ENCODE results near the gene IPO4. TPM values are rescaled to one million over a fixed set of nuclear protein-coding genes. Genes with fewer than 3 reads are reported as not detected.

The IPO4 gene
- total RNA-seq, 4 donors from 2014 or later: 43.0 to 90.5 (median 58.0) TPM

- H3K27me3 ChIP-seq: no peaks in the 10 kb centered on the region
- TF ChIP-seq EP300 (IDR thresholded peaks at IDR 0.05): no peak
- no peak for TF ChIP-seq POLR2AphosphoS5 (IDR thresholded peaks at IDR 0.05)
- no peak for TF ChIP-seq POLR2A (IDR thresholded peaks at IDR 0.05)
- TF ChIP-seq, protein P1, sequence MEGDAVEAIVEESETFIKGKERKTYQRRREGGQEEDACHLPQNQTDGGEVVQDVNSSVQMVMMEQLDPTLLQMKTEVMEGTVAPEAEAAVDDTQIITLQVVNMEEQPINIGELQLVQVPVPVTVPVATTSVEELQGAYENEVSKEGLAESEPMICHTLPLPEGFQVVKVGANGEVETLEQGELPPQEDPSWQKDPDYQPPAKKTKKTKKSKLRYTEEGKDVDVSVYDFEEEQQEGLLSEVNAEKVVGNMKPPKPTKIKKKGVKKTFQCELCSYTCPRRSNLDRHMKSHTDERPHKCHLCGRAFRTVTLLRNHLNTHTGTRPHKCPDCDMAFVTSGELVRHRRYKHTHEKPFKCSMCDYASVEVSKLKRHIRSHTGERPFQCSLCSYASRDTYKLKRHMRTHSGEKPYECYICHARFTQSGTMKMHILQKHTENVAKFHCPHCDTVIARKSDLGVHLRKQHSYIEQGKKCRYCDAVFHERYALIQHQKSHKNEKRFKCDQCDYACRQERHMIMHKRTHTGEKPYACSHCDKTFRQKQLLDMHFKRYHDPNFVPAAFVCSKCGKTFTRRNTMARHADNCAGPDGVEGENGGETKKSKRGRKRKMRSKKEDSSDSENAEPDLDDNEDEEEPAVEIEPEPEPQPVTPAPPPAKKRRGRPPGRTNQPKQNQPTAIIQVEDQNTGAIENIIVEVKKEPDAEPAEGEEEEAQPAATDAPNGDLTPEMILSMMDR (IDR thresholded peaks at IDR 0.05): no peak
- no peak overlapping the region for H3K4me3 ChIP-seq
- no peaks in the 10 kb centered on the region for H3K9me3 ChIP-seq
- H3K36me3 ChIP-seq: no peaks in the 10 kb centered on the region
- peak overlapping the region; percentile 24 for H3K27ac ChIP-seq
- DNase-seq (ENCODE audit: low spot score in 2 of 2): no peak
- 89% methylated on average over 9 of the region's 15 CpGs for WGBS
- H3K4me1 ChIP-seq: peaks cover 19% of the 10 kb centered on the region
Measured at GRCh38 chr14:24131549-24131966, 57.1 kb downstream of the IPO4 start.

DNA sequence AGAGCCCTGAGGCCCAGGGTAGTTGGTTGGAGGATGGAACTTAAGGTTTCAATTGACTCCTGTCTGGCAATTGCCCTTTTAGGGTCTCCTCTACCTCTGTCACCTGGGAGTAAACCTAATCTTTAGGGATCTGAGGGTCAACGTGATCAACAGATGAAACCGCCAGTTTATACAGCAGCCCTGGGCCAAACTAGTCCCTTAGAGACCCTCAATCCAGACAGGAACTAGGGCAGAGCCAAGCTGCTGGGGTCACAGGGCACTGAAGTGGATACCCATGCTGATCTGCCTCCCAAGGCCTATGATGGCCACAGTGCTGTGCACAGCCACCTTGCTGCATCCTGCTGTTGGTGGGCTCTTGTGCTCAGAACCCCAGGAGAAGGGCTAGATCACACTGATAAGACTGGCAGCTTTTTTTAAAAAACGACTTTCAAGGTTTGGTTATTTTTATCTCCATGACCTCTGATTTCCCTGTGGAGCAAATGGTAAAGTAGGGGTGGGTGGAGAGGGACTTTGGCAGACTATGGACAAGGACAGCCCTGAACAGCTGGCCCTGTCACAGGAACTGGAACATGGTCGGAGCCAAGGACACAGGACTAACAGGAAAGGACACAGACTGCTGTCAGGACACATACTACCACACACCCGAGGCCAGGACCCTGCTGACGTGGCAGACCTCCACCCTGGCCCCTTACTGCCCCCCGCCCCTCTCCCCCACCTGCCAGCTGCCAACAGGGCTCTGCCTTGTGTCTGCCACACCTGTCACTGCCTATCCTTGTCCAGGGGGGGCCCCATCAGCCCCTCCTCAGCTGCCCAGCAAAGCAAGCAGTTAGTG is 57.7 kb downstream of the IPO4 start:
- peak overlapping the region; percentile 24 for H3K27ac ChIP-seq
- WGBS: 52% methylated on average over 4 of the region's 7 CpGs
- DNase-seq (ENCODE audit: low spot score in 2 of 2): no peak

DNA sequence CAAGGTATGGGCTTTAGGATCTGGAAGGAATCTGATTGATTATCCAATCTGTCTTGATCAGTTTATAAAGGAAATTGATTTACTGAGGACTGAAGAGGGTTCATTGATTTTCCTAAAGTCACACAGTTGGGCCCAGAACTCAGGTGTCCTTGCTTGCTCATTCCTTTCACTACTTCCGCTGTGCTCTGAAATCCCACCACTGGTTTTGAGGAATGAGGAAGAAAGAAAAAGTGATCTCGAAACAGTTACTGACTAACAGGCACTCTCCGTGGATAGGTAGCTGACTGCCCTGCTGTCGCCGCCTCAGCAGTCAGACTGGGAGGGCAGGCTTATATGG is 58.3 kb downstream of the IPO4 start, which contains the start of gene FITM1:
Gene FITM1, plus strand, starts transcription at position 280 of the 337 bp plus-strand sequence. CDS start 905 bp downstream, outside the sequence.
- TF ChIP-seq EP300 (IDR thresholded peaks at IDR 0.05): no peak
- DNase-seq (ENCODE audit: low spot score in 2 of 2): no peak
- Histone ChIP-seq H3K27ac (peak within 1 kb of the TSS; percentile 24), H3K27me3 (no peaks in the 10 kb centered on the region), H3K4me3 (no peak within 1 kb of the TSS), H3K9me3 (no peaks in the 10 kb centered on the region), H3K4me1 (peaks cover 13% of the 10 kb centered on the region), H3K36me3 (no peaks in the 10 kb centered on the region)
- WGBS: 93% methylated on average over 5 of the region's 5 CpGs

More for the DNA sequence above, 57.7 kb downstream of the IPO4 start:
- Histone ChIP-seq H3K36me3 (no peaks in the 10 kb centered on the region), H3K27me3 (no peaks in the 10 kb centered on the region), H3K9me3 (no peaks in the 10 kb centered on the region), H3K4me3 (no peak overlapping the region), H3K4me1 (peaks cover 16% of the 10 kb centered on the region)
- TF ChIP-seq POLR2A (IDR thresholded peaks at IDR 0.05) (no peak), EP300 (IDR thresholded peaks at IDR 0.05) (no peak), POLR2AphosphoS5 (IDR thresholded peaks at IDR 0.05) (no peak)
- TF ChIP-seq, protein P1 (IDR thresholded peaks at IDR 0.05): no peak

Other genes starting within 250 kb of the IPO4 start
- 10 to 100 TPM; 24.0 to 35.8 (median 30.5) TPM for gene DHRS4, start 235.0 kb downstream of the IPO4 start, total RNA-seq
- 10 to 100 TPM; 17.5 to 27.9 (median 21.0) TPM for gene DHRS4L2, start 199.9 kb downstream of the IPO4 start, total RNA-seq
- 10 to 100 TPM in 1 of 4 donors, 1 to 10 TPM in 3; 5.9 to 11.2 (median 7.7) TPM for gene CARMIL3, start 136.8 kb downstream of the IPO4 start, total RNA-seq
- gene CPNE6, start 117.3 kb downstream of the IPO4 start, total RNA-seq: not detected
- 10 to 100 TPM in 3 of 4 donors, 1 to 10 TPM in 1; 9.2 to 25.1 (median 14.4) TPM for gene PCK2, start 94.5 kb downstream of the IPO4 start, total RNA-seq
- 10 to 100 TPM; 64.2 to 71.7 (median 68.3) TPM for gene DCAF11, start 74.0 kb downstream of the IPO4 start, total RNA-seq
- gene NRL, start 73.9 kb downstream of the IPO4 start, total RNA-seq: 1 to 10 TPM; 2.2 to 2.9 (median 2.3) TPM
- 1 to 10 TPM in 3 of 4 donors, not detected in 1; 1.7 to 3.4 (median 2.3) TPM for gene FITM1, start 58.2 kb downstream of the IPO4 start, total RNA-seq
- gene PSME1, start 52.6 kb downstream of the IPO4 start, total RNA-seq: 100 to 1,000 TPM in 2 of 4 donors, 10 to 100 TPM in 2; 72.3 to 113 (median 91.1) TPM
- 10 to 100 TPM; 10.9 to 22.0 (median 14.1) TPM for gene EMC9, start 47.2 kb downstream of the IPO4 start, total RNA-seq
- gene PSME2, start 42.2 kb downstream of the IPO4 start, total RNA-seq: 10 to 100 TPM; 39.3 to 75.2 (median 47.0) TPM
- 10 to 100 TPM; 62.3 to 97.2 (median 70.6) TPM for gene RNF31, start 41.3 kb downstream of the IPO4 start, total RNA-seq
- gene IRF9, start 27.6 kb downstream of the IPO4 start, total RNA-seq: 10 to 100 TPM; 31.1 to 45.2 (median 37.5) TPM
- gene REC8, start 16.7 kb downstream of the IPO4 start, total RNA-seq: 10 to 100 TPM in 2 of 4 donors, 1 to 10 TPM in 2; 2.5 to 17.2 (median 10.2) TPM
- 10 to 100 TPM; 38.1 to 58.3 (median 53.4) TPM for gene TM9SF1, start 6.6 kb upstream of the IPO4 start, total RNA-seq
- gene TSSK4, start 16.9 kb upstream of the IPO4 start, total RNA-seq: not detected
- 10 to 100 TPM; 47.2 to 86.3 (median 63.6) TPM for gene CHMP4A, start 24.7 kb upstream of the IPO4 start, total RNA-seq
- 10 to 100 TPM; 10.9 to 18.2 (median 11.5) TPM for gene MDP1, start 27.2 kb upstream of the IPO4 start, total RNA-seq
- gene NEDD8, start 43.6 kb upstream of the IPO4 start, total RNA-seq: 100 to 1,000 TPM in 3 of 4 donors, 10 to 100 TPM in 1; 54.7 to 137 (median 104) TPM
- 10 to 100 TPM; 25.4 to 49.7 (median 47.8) TPM for gene GMPR2, start 44.1 kb upstream of the IPO4 start, total RNA-seq
- 10 to 100 TPM; 43.0 to 61.0 (median 54.3) TPM for gene TINF2, start 53.8 kb upstream of the IPO4 start, total RNA-seq
- 100 to 1,000 TPM; 127 to 144 (median 130) TPM for gene TGM1, start 74.4 kb upstream of the IPO4 start, total RNA-seq
- 10 to 100 TPM; 50.4 to 65.9 (median 53.1) TPM for gene RABGGTA, start 82.8 kb upstream of the IPO4 start, total RNA-seq
- 100 to 1,000 TPM in 1 of 4 donors, 10 to 100 TPM in 3; 49.0 to 101 (median 82.1) TPM for gene DHRS1, start 111.0 kb upstream of the IPO4 start, total RNA-seq
- 10 to 100 TPM; 19.8 to 31.2 (median 21.2) TPM for gene NOP9, start 111.0 kb upstream of the IPO4 start, total RNA-seq
- 10 to 100 TPM; 23.4 to 32.7 (median 31.7) TPM for gene CIDEB, start 119.2 kb upstream of the IPO4 start, total RNA-seq
- gene LTB4R2, start 121.3 kb upstream of the IPO4 start, total RNA-seq: 100 to 1,000 TPM; 131 to 184 (median 156) TPM
- gene LTB4R, start 122.7 kb upstream of the IPO4 start, total RNA-seq: 100 to 1,000 TPM in 2 of 4 donors, 10 to 100 TPM in 2; 83.1 to 137 (median 117) TPM
- gene ADCY4, start 146.3 kb upstream of the IPO4 start, total RNA-seq: 10 to 100 TPM in 2 of 4 donors, 1 to 10 TPM in 2; 3.9 to 33.2 (median 13.9) TPM
- gene RIPK3, start 151.2 kb upstream of the IPO4 start, total RNA-seq: 10 to 100 TPM in 2 of 4 donors, 1 to 10 TPM in 2; 6.8 to 13.7 (median 11.1) TPM
- gene NFATC4, start 179.4 kb upstream of the IPO4 start, total RNA-seq: 10 to 100 TPM; 10.8 to 25.3 (median 12.2) TPM
- gene NYNRIN, start 210.2 kb upstream of the IPO4 start, total RNA-seq: 10 to 100 TPM; 18.5 to 43.6 (median 29.8) TPM
- gene CBLN3, start 240.9 kb upstream of the IPO4 start, total RNA-seq: 1 to 10 TPM in 1 of 4 donors, under 1 TPM in 2, not detected in 1; 0.30 to 2.6 (median 0.93) TPM
- gene KHNYN, start 241.1 kb upstream of the IPO4 start, total RNA-seq: 100 to 1,000 TPM in 1 of 4 donors, 10 to 100 TPM in 3; 56.7 to 145 (median 84.3) TPM

All from suprapubic skin (tissue), 4 donors.